ENCODE results near the gene WDR90. TPM values are rescaled to one million over a fixed set of nuclear protein-coding genes. Genes with fewer than 3 reads are reported as not detected.

WDR90 gene
- total and polyA plus RNA-seq, 10 of the 15 experiments (the other 5 are each of a cell fraction or from before 2014, with no cell fraction given): 2.0 to 65.0 (median 16.7) TPM

DNA sequence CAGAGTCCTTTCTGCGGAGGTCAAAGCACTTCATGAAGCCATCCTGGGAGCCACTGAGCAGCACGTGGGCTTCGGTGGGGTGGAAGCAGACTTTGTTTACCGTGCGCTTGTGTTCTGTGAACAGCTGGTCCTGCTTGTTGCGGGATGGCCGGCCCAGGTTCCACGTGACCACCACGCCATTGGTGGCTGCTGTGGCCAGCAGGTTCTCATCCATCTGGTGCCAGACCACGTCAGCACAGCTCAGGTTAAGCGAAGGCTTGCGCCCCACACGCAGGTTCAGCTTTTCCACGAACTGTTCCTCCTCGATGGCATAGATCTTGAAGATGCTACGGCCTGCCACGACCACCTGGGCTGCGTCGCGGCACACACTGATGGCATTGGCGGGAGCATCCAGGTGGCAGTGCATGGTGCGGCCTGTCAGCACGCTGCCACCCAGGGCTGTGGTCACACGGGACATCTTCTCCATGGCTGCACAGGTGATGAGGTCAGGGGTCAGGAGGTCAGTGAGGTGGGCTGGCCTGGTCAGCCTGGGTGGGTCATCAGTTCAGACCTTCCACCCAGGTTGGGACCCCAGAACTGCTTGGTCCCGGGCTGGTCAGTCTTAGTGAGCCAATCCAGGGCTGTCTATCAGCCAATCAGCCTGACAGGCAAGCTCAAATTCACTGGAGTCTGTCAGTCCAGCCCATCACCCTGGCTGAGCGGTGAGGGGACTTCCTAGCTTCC, 40.2 kb downstream of the WDR90 start:
- Histone ChIP-seq H3K27me3 (replicated peaks in 1 of 2; ENCODE audit: control insufficient read depth in 2 of 2, insufficient read depth in 2 of 2, low read length in 1 of 2) (peaks cover 0 to 1% of the 10 kb centered on the region in 2 experiments; a peak in 1 of 4 replicates), H3K36me3 (ENCODE audit: control insufficient read depth in 2 of 2, insufficient read depth in 2 of 2, low read length in 1 of 2) (peaks cover 0 to 6% of the 10 kb centered on the region in 2 experiments; a peak in 2 of 4 replicates), H3K9ac (ENCODE audit: control insufficient read depth, insufficient read depth, low read length) (peak overlapping the region; percentile 96), H3K9me3 (replicated peaks; ENCODE audit: control insufficient read depth, insufficient read depth, low read length) (no peaks in the 10 kb centered on the region; the same call in 2 of the 3 replicates), H3K4me3 (peak overlapping the region; percentile 93), H3K27ac (ENCODE audit: control insufficient read depth, insufficient read depth) (peak overlapping the region; percentile 73), H4K20me1 (ENCODE audit: control insufficient read depth, insufficient read depth) (no peaks in the 10 kb centered on the region), H3K79me2 (ENCODE audit: control insufficient read depth, insufficient read depth, low read length) (peaks cover 9% of the 10 kb centered on the region), H3K4me1 (ENCODE audit: control insufficient read depth, insufficient read depth, low read length) (peaks cover 4% of the 10 kb centered on the region), H3K4me2 (ENCODE audit: control insufficient read depth, insufficient read depth) (peak overlapping the region; percentile 88), H2AFZ (ENCODE audit: control insufficient read depth, low read depth, low read length) (no peak overlapping the region)
- ChIA-PET CTCF (interaction anchor here (1.0 to 1.6 kb wide), 4 partner anchors 9 to 97 kb away, joined by 3 to 4 read pairs (median 3); partner anchors contain the start of gene STUB1), RAD21 (ENCODE audit: unreplicated experiment) (interaction anchor here (1.0 kb wide), 2 partner anchors 8 to 22 kb away, joined by 3 to 4 read pairs; partner anchors contain the start of gene RHOT2), POLR2A (interaction anchor here (0.9 to 2.0 kb wide), 2 partner anchors 8 to 20 kb away, joined by 3 to 13 read pairs; partner anchors contain the start of gene STUB1), SMC1A (ENCODE audit: uncharacterized antibody, unreplicated experiment) (no interaction called here)
- in situ Hi-C loops (cut with MboI): no loop called here
- intact Hi-C loops (cut with micrococcal nuclease; ENCODE audit: unreplicated experiment): no loop called here
- FAIRE-seq (no peak), ATAC-seq (no peak), DNase-seq (ENCODE audit: low read depth, low spot score) (no peak)
- 78% methylated on average over 26 of the region's 26 CpGs for WGBS (ENCODE audit: insufficient coverage, insufficient replicate concordance, low lambda C conversion rate, missing lambda C conversion rate)
- no TSS peak for BruUV-seq (replicated peaks)
- TF ChIP-seq NFXL1 (IDR thresholded peaks at IDR 0.05; ENCODE audit: borderline replicate concordance): no peak
- no peak for TF ChIP-seq LARP7 (IDR thresholded peaks at IDR 0.05)
- TF ChIP-seq SMAD1 (IDR thresholded peaks at IDR 0.05; ENCODE audit: low read depth, partially characterized antibody): no peak
- TF ChIP-seq PBX3 (IDR thresholded peaks at IDR 0.05; ENCODE audit: insufficient replicate concordance, low read depth, low read length): peak; percentile 56
- TF ChIP-seq HDGF (IDR thresholded peaks at IDR 0.05): no peak
- TF ChIP-seq EED (IDR thresholded peaks at IDR 0.05; ENCODE audit: low read depth): no peak
- TF ChIP-seq TCF3 (IDR thresholded peaks at IDR 0.05; ENCODE audit: borderline replicate concordance, insufficient read depth, low read depth, low read length): no peak
- TF ChIP-seq MTA2 (IDR thresholded peaks at IDR 0.05; ENCODE audit: low read depth): no peak
- 0 out of 2 replicates have a peak, but pooled peaks have one; percentile 28 for TF ChIP-seq NR2C1 (IDR thresholded peaks at IDR 0.05)
- no peak for TF ChIP-seq BRCA1 (IDR thresholded peaks at IDR 0.05; ENCODE audit: low read depth, low read length)
- TF ChIP-seq MXI1 (IDR thresholded peaks at IDR 0.05; ENCODE audit: low read depth, low read length): no peak
- no peak for TF ChIP-seq CEBPB (IDR thresholded peaks at IDR 0.05; ENCODE audit: borderline replicate concordance in 1 of 2, low read depth in 2 of 2, low read length in 2 of 2)
- no peak for TF ChIP-seq BACH1 (IDR thresholded peaks at IDR 0.05; ENCODE audit: borderline replicate concordance)
- TF ChIP-seq MYC (IDR thresholded peaks at IDR 0.05; ENCODE audit: insufficient read depth, insufficient read length, insufficient replicate concordance, low read length, severe bottlenecking): no peak
- TF ChIP-seq ZSCAN29 (IDR thresholded peaks at IDR 0.05): no peak
- TF ChIP-seq TBL1XR1 (IDR thresholded peaks at IDR 0.05; ENCODE audit: low read depth, low read length): no peak
- no peak for TF ChIP-seq SREBF1 (IDR thresholded peaks at IDR 0.05; ENCODE audit: low read length)
- no peak for TF ChIP-seq ZNF217 (IDR thresholded peaks at IDR 0.05)
- TF ChIP-seq EP300 (IDR thresholded peaks at IDR 0.05; ENCODE audit: borderline replicate concordance in 1 of 2, control insufficient read depth in 1 of 2, low read depth in 2 of 2, low read length in 2 of 2): no peak
- TF ChIP-seq CBFB (IDR thresholded peaks at IDR 0.05; ENCODE audit: low read depth): no peak
- no peak for TF ChIP-seq YBX1 (IDR thresholded peaks at IDR 0.05)
- no peak for TF ChIP-seq EZH2 (IDR thresholded peaks at IDR 0.05; ENCODE audit: borderline replicate concordance, control insufficient read depth, low read depth, low read length)
- TF ChIP-seq ZNF274 (IDR thresholded peaks at IDR 0.05; ENCODE audit: insufficient read depth, insufficient read length): no peak
- no peak for TF ChIP-seq NFYA (IDR thresholded peaks at IDR 0.05; ENCODE audit: borderline replicate concordance, low read depth, low read length)
- TF ChIP-seq HDAC2 (IDR thresholded peaks at IDR 0.05): no peak
- no peak for TF ChIP-seq NBN (IDR thresholded peaks at IDR 0.05)
- no peak for TF ChIP-seq SP1 (IDR thresholded peaks at IDR 0.05; ENCODE audit: low read depth, low read length)
